Pancreas (tissue), 10 donors: ENCODE measurements around the gene MYL11. TPM values are rescaled to one million over a fixed set of nuclear protein-coding genes. Genes with fewer than 3 reads are reported as not detected.

Experiments used
- ATAC-seq, 4 donors: fragments of 200-7000 bp; cut with Tn5 transposase; one replicate each; pipeline versions ENCODE4 v1.8.0 to v1.9.1; 2020; ENCODE audit warnings: mild to moderate bottlenecking in 4 of 4, moderate library complexity in 4 of 4
- DNase-seq, 6 donors: peaks; one replicate each; pipeline ENCODE4 v3.0.0-alpha.2; 2020
- FAIRE-seq: peaks from 2 replicates; lab custom pipeline; 2012; peaks lifted over from hg19 to GRCh38; lab: Jason Lieb, UNC
- H3K27ac ChIP-seq, 4 donors: fragments of 200-600 bp; sonication (generic); 1 replicate in 3 of 4; 2 replicates in 1 of 4; pipeline versions ENCODE4 v1.5.0 to v1.8.0; 2020
- H3K27me3 ChIP-seq, 4 donors: fragments of 200-600 bp; one replicate each; pipeline ENCODE4 v1.8.0; 2021
- H3K36me3 ChIP-seq, 3 donors: fragments of 200-600 bp; sonication (generic) in 1 of 3; one replicate each; pipeline versions ENCODE4 v1.5.0 to v1.8.0; 2020 to 2021
- H3K4me1 ChIP-seq, 3 donors: fragments of 200-600 bp; one replicate each; pipeline ENCODE4 v1.8.0; 2021
- H3K4me3 ChIP-seq, 4 donors: fragments of 200-600 bp; sonication (generic) in 2 of 4; one replicate each; pipeline versions ENCODE4 v1.5.0 to v1.8.0; 2020 to 2021
- H3K9me3 ChIP-seq, 4 donors: fragments of 200-600 bp; one replicate each; pipeline ENCODE4 v1.8.0; 2021
- CTCF ChIP-seq, 4 donors: fragments of 200-600 bp; sonication (generic) in 3 of 4; IDR thresholded peaks; one replicate each; pipeline versions ENCODE4 v1.5.0 to v1.8.0; 2021; ENCODE audit warnings: antibody characterized with exemption in 4 of 4
- WGBS, 2 donors: extraction: QIAGEN DNeasy Blood & Tissue Kit; methylation state at CpG; one replicate each; pipeline ENCODE4 v1.1.7; 2013; 5-methylcytosine and 5-hydroxymethylcytosine counted together
- intact Hi-C, 3 donors: fragments of 100-400 bp; cut with DNase I; formaldehyde crosslinking; loops; one replicate each; pipeline versions ENCODE4 v1.11.1 to v1.14.2; 2022
- polyA plus RNA-seq, 2 donors: library from polyadenylated mRNA; stranded (reverse); fragments of 200-250 nt; gene quantifications; one replicate each; pipeline ENCODE4 v1.2.3, GENCODE V29; 2013
- total RNA-seq, 6 donors: library from RNA; stranded (reverse); fragmentation: NEBNext Ultra II Directional in 4 of 6; extraction: Animal tissue kit (Norgen Biotek cat#: 25700) in 4 of 6; gene quantifications; one replicate each; pipeline versions ENCODE4 v1.2.1 to v1.2.4, GENCODE V29; 2021 to 2023
- donor health status: healthy with polysubstance abuse.
- donor health status: DM: no; HTN: no; CAD: no; lungs with moderate emphysema.
- donor health status: DM: no; HTN: no; CAD: no.
- donor health status: control.
- donor health status: control.
- donor health status: Bipolar disorder and iron deficiency.
- donor health status: DM: yes; HTN: yes; CAD: no.
- donor health status: DM: no; HTN: no; CAD: no.
- donor health status: DM: no; HTN: no; CAD: no.
- donor health status: DM: yes; HTN: yes; CAD: no.

Gene MYL11
- total and polyA plus RNA-seq, 8 donors = 0.24 to 0.84 (median 0.31) TPM; not detected in 3

- ATAC-seq = no peak
- no peaks in the 10 kb centered on the region for H3K9me3 ChIP-seq
- H3K27me3 ChIP-seq = no peaks in the 10 kb centered on the region
- no peak for TF ChIP-seq CTCF (IDR thresholded peaks at IDR 0.05)
- 81 to 83% methylated on average over 13 of the region's 13 CpGs for WGBS, 2 donors
- no peak for DNase-seq
- no peak overlapping the region for H3K27ac ChIP-seq
- no peaks in the 10 kb centered on the region for H3K36me3 ChIP-seq
- FAIRE-seq = no peak
- intact Hi-C loops = no loop called here
- H3K4me3 ChIP-seq = no peak overlapping the region
- peaks cover 0 to 4% (median 0%) of the 10 kb centered on the region in 3 donors for H3K4me1 ChIP-seq
Measured at GRCh38 chr16:30381291-30382041, 6.9 kb downstream of the MYL11 start.

- H3K4me3 ChIP-seq = no peak within 1 kb of the TSS
- H3K9me3 ChIP-seq = no peaks in the 10 kb centered on the region
- H3K36me3 ChIP-seq = no peaks in the 10 kb centered on the region
- FAIRE-seq (no peak), ATAC-seq (no peak), DNase-seq (no peak)
- intact Hi-C loops = no loop called here
- 59 to 62% methylated on average over 12 of the region's 12 CpGs for WGBS, 2 donors
- TF ChIP-seq CTCF (IDR thresholded peaks at IDR 0.05) = no peak
- peaks cover 0 to 4% (median 0%) of the 10 kb centered on the region in 3 donors for H3K4me1 ChIP-seq
- no peaks in the 10 kb centered on the region for H3K27me3 ChIP-seq
- H3K27ac ChIP-seq = no peak within 1 kb of the TSS
Measured at GRCh38 chr16:30382111-30382881, 7.7 kb downstream of the MYL11 start, which contains the start of gene SEPTIN1. TSS of gene SEPTIN1 (minus strand) at chr16:30382561. CDS start at chr16:30382542, 19 bp downstream.

- Histone ChIP-seq H3K27ac (no peak overlapping the region), H3K9me3 (no peaks in the 10 kb centered on the region), H3K27me3 (no peaks in the 10 kb centered on the region), H3K4me3 (no peak overlapping the region), H3K36me3 (no peaks in the 10 kb centered on the region), H3K4me1 (peaks cover 0 to 4% (median 0%) of the 10 kb centered on the region in 3 donors)
- no peak for TF ChIP-seq CTCF (IDR thresholded peaks at IDR 0.05)
- no peak for DNase-seq
- intact Hi-C loops = no loop called here
- no peak for ATAC-seq
- FAIRE-seq = no peak
- WGBS, 2 donors = 38 to 50% methylated on average over 2 of the region's 2 CpGs
Measured at GRCh38 chr16:30383521-30383920, 8.9 kb downstream of the MYL11 start.

- Histone ChIP-seq H3K9me3 (no peaks in the 10 kb centered on the region), H3K27ac (peak overlapping the region; percentile 42 to 68 (median 54)), H3K36me3 (peaks cover 0 to 9% (median 0%) of the 10 kb centered on the region in 3 donors), H3K4me1 (peaks cover 0 to 8% (median 6%) of the 10 kb centered on the region in 3 donors), H3K4me3 (peak overlapping the region; percentile 59 to 89 (median 76)), H3K27me3 (no peaks in the 10 kb centered on the region)
- FAIRE-seq (no peak), ATAC-seq (peak; percentile 1 to 13 (median 12)), DNase-seq (no peak)
- no peak for TF ChIP-seq CTCF (IDR thresholded peaks at IDR 0.05)
- 4 to 6% methylated on average over 30 to 31 of the region's 31 CpGs for WGBS, 2 donors
- intact Hi-C loops = no loop called here
Measured at GRCh38 chr16:30394592-30395154, 20.1 kb downstream of the MYL11 start.
